HCT116 (cell line): ENCODE data around the gene DENND2D. TPM values are rescaled to one million over a fixed set of nuclear protein-coding genes. Genes with fewer than 3 reads are reported as not detected.

ENCODE experiments used
- ATAC-seq: fragments of 200-7000 bp; cut with Tn5 transposase; 2 replicates; pipeline ENCODE4 v1.9.1; 2020; ENCODE audit warnings: mild to moderate bottlenecking, moderate library complexity
- BruUV-seq: library from RNA; stranded (reverse); fragments of 400-500 nt; replicated peaks from 2 replicates; lab custom pipeline; 2021; lab: Mats Ljungman, UMichigan
- CTCF ChIA-PET: fragments of 300-600 bp; sonication (Branson Sonifier 250); formaldehyde crosslinking; loops from one replicate; lab custom pipeline; 2021; ENCODE audit warnings: antibody characterized with exemption; lab: Charles Lee
- POLR2A ChIA-PET: fragments of 300-600, 350-600 bp; sonication (Branson Sonifier 250); formaldehyde crosslinking; loops from one replicate; lab custom pipeline; 2021; ENCODE audit warnings: antibody characterized with exemption; lab: Charles Lee
- RAD21 ChIA-PET, 2 experiments: fragments of 300-600 bp; sonication (Branson Sonifier 250); formaldehyde crosslinking; loops; one replicate each; lab custom pipeline; 2023; ENCODE audit warnings: low total read pairs in 2 of 2; ENCODE audit not compliant: uncharacterized antibody in 2 of 2, unreplicated experiment in 2 of 2, low non-redundant PET in 1 of 2; lab: Charles Lee
- DNase-seq: peaks from one replicate; pipeline ENCODE4 v3.0.0-alpha.2; 2010; ENCODE audit warnings: low read depth, low spot score
- H2AFZ ChIP-seq: fragments of 200-600 bp; shearing (Covaris generic), sonication (generic); 2 replicates; pipeline ENCODE4 v1.6.1; 2017; ENCODE audit warnings: low read depth, mixed run types, mixed read lengths, antibody characterized with exemption, low read length; ENCODE audit not compliant: poor library complexity, severe bottlenecking
- H3K27ac ChIP-seq: 2 replicates; pipeline ENCODE4 v1.5.1; 2012; ENCODE audit warnings: low read depth, low read length
- H3K27me3 ChIP-seq: fragments of 200-600 bp; sonication (generic); 2 replicates; pipeline ENCODE4 v1.6.1; 2016; ENCODE audit warnings: mixed run types, low read length, mixed read lengths; ENCODE audit not compliant: insufficient read depth
- H3K36me3 ChIP-seq, 2 experiments: fragments of 200-500 bp in 1 of 2; fragments of 200-600 bp in 1 of 2; sonication (Bioruptor generic) in 1 of 2; sonication (generic) in 1 of 2; 2 replicates each; pipeline versions ENCODE4 v1.5.1 to v1.6.1; 2014 to 2016; ENCODE audit warnings: low read length in 2 of 2, inconsistent platforms in 1 of 2, mixed read lengths in 1 of 2, mixed run types in 1 of 2; ENCODE audit not compliant: insufficient read depth in 2 of 2, control insufficient read depth in 1 of 2
- H3K4me1 ChIP-seq, 2 experiments: fragments of 200-600 bp in 1 of 2; sonication (generic) in 1 of 2; 2 replicates each; pipeline versions ENCODE4 v1.5.1 to v1.6.1; 2012 to 2017; ENCODE audit warnings: low read length in 2 of 2, inconsistent platforms in 1 of 2, mild to moderate bottlenecking in 1 of 2, mixed read lengths in 1 of 2, mixed run types in 1 of 2, moderate library complexity in 1 of 2; ENCODE audit not compliant: insufficient read depth in 2 of 2, control insufficient read depth in 1 of 2
- H3K4me2 ChIP-seq: fragments of 200-600 bp; sonication (generic); 2 replicates; pipeline ENCODE4 v1.6.1; 2017; ENCODE audit warnings: mixed run types, low read length, mixed read lengths
- H3K4me3 ChIP-seq, 2 experiments: fragments of 200-600 bp in 1 of 2; sonication (generic) in 1 of 2; replicated peaks in 1 of 2; 2 replicates each; pipeline ENCODE4 v1.5.1; 2011 to 2016; ENCODE audit warnings: low read length in 2 of 2, control low read depth in 1 of 2, low read depth in 1 of 2, mild to moderate bottlenecking in 1 of 2, mixed read lengths in 1 of 2, mixed run types in 1 of 2
- H3K79me2 ChIP-seq: fragments of 200-600 bp; sonication (generic); 2 replicates; pipeline ENCODE4 v1.6.1; 2017; ENCODE audit warnings: mild to moderate bottlenecking, mixed run types, low read length, moderate library complexity, mixed read lengths; ENCODE audit not compliant: insufficient read depth
- H3K9ac ChIP-seq: fragments of 200-600 bp; sonication (generic); 2 replicates; pipeline ENCODE4 v1.6.1; 2016; ENCODE audit warnings: low read length, mixed read lengths
- H3K9me2 ChIP-seq: fragments of 200-600 bp; sonication (generic), shearing (Covaris generic); 2 replicates; pipeline ENCODE4 v1.6.1; 2017; ENCODE audit warnings: mixed run types, mild to moderate bottlenecking, moderate library complexity; ENCODE audit not compliant: insufficient read depth
- H3K9me3 ChIP-seq, 2 experiments: fragments of 200-500 bp in 1 of 2; fragments of 200-600 bp in 1 of 2; sonication (Bioruptor generic) in 1 of 2; sonication (generic) in 1 of 2; 2 replicates each; pipeline ENCODE4 v1.6.1; 2014 to 2017; ENCODE audit warnings: low read length in 2 of 2, mixed read lengths in 2 of 2, inconsistent platforms in 1 of 2, low read depth in 1 of 2, mild to moderate bottlenecking in 1 of 2, mixed run types in 1 of 2, moderate library complexity in 1 of 2; ENCODE audit not compliant: control insufficient read depth in 1 of 2, insufficient read depth in 1 of 2
- H4K20me1 ChIP-seq: fragments of 200-600 bp; sonication (generic), shearing (Covaris generic); 2 replicates; pipeline ENCODE4 v1.6.1; 2017; ENCODE audit warnings: mixed run types, mild to moderate bottlenecking, moderate library complexity; ENCODE audit not compliant: insufficient read depth
- CBX3 ChIP-seq: IDR thresholded peaks from 2 replicates; pipeline ENCODE4 v1.6.1; 2012; ENCODE audit warnings: low read depth
- CEBPB ChIP-seq: IDR thresholded peaks from 2 replicates; pipeline ENCODE4 v1.6.1; 2012; ENCODE audit warnings: low read depth
- EGR1 ChIP-seq: IDR thresholded peaks from 2 replicates; pipeline ENCODE4 v1.6.1; 2012; ENCODE audit warnings: low read depth
- ELF1 ChIP-seq: IDR thresholded peaks from 2 replicates; pipeline ENCODE4 v1.6.1; 2012; ENCODE audit warnings: low read depth, borderline replicate concordance
- FOSL1 ChIP-seq: IDR thresholded peaks from 2 replicates; pipeline ENCODE4 v1.6.1; 2012; ENCODE audit warnings: low read depth
- MAX ChIP-seq: IDR thresholded peaks from 2 replicates; pipeline ENCODE4 v1.6.1; 2012
- POLR2A ChIP-seq: IDR thresholded peaks from 2 replicates; pipeline ENCODE4 v1.7.0; 2011; ENCODE audit warnings: borderline replicate concordance; ENCODE audit not compliant: insufficient read depth, insufficient read length; ENCODE audit errors: extremely low read depth
- POLR2AphosphoS5 ChIP-seq: IDR thresholded peaks from 2 replicates; pipeline ENCODE4 v1.6.1; 2011; ENCODE audit warnings: mild to moderate bottlenecking, low read depth, low read length, moderate library complexity
- RAD21 ChIP-seq: IDR thresholded peaks from 2 replicates; pipeline ENCODE4 v1.6.1; 2012; ENCODE audit warnings: low read depth, mild to moderate bottlenecking
- REST ChIP-seq: IDR thresholded peaks from 2 replicates; pipeline ENCODE4 v1.6.1; 2012; ENCODE audit warnings: low read depth
- SIN3A ChIP-seq: IDR thresholded peaks from 2 replicates; pipeline ENCODE4 v1.6.1; 2012; ENCODE audit warnings: low read depth
- SP1 ChIP-seq: IDR thresholded peaks from 2 replicates; pipeline ENCODE4 v1.6.1; 2012; ENCODE audit warnings: low read depth
- SRF ChIP-seq: IDR thresholded peaks from 2 replicates; pipeline ENCODE4 v1.6.1; 2012; ENCODE audit warnings: low read depth
- TCF7L2 ChIP-seq: IDR thresholded peaks from 2 replicates; pipeline ENCODE4 v1.7.0; 2011; ENCODE audit warnings: borderline replicate concordance, inconsistent platforms; ENCODE audit not compliant: insufficient read depth, insufficient read length; ENCODE audit errors: extremely low read depth
- YY1 ChIP-seq: IDR thresholded peaks from 2 replicates; pipeline ENCODE4 v1.6.1; 2011; ENCODE audit warnings: low read length, low read depth, moderate library complexity, mild to moderate bottlenecking; ENCODE audit not compliant: insufficient replicate concordance; ENCODE audit errors: extremely low read depth
- ZFX ChIP-seq: fragments of 450-650 bp; IDR thresholded peaks from 2 replicates; pipeline ENCODE4 v1.6.1; 2017
- ZNF274 ChIP-seq: fragments of 200-500 bp; sonication (Bioruptor generic); IDR thresholded peaks from 2 replicates; pipeline ENCODE4 v1.6.1; 2014; ENCODE audit warnings: mild to moderate bottlenecking, low read depth, low read length, inconsistent platforms
- intact Hi-C: fragments of 100-400 bp; cut with micrococcal nuclease; formaldehyde crosslinking; loops from 2 replicates; pipeline ENCODE4 v1.10.0; 2022
- total RNA-seq: library from RNA; stranded (reverse); gene quantifications from one replicate; pipeline ENCODE4 v1.2.1, GENCODE V29; 2021; ENCODE audit not compliant: unreplicated experiment
- TF ChIP-seq, protein P1 (sequence below): IDR thresholded peaks from 2 replicates; pipeline ENCODE4 v1.6.1; 2011; ENCODE audit warnings: mild to moderate bottlenecking, low read length, moderate library complexity; ENCODE audit not compliant: insufficient replicate concordance; ENCODE audit errors: extremely low read depth

DENND2D gene
- total RNA-seq, 1 experiment from 2014 or later = 31.9 TPM

DNA sequence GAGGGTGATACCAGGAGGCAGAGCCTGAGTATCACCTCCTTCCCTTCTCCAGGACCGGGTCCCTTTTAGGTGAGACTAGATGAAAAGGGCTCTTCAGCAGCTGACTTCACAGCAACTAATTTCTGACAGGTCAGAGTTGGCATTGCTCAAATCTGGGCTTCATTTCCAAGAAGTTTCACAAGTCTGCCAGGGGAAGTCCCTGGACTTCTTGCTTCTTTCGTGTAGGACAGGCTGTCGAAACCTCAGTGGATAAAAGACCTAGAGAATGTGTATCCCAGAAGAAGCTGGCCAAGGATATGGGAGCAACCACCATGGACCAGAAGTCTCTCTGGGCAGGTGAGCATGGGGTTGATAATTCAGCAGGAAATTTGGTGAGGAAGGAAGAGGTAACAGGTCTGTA is 27.0 kb upstream of the DENND2D start, which contains the start of gene CHI3L2 (continued):
- TF ChIP-seq, protein P1, sequence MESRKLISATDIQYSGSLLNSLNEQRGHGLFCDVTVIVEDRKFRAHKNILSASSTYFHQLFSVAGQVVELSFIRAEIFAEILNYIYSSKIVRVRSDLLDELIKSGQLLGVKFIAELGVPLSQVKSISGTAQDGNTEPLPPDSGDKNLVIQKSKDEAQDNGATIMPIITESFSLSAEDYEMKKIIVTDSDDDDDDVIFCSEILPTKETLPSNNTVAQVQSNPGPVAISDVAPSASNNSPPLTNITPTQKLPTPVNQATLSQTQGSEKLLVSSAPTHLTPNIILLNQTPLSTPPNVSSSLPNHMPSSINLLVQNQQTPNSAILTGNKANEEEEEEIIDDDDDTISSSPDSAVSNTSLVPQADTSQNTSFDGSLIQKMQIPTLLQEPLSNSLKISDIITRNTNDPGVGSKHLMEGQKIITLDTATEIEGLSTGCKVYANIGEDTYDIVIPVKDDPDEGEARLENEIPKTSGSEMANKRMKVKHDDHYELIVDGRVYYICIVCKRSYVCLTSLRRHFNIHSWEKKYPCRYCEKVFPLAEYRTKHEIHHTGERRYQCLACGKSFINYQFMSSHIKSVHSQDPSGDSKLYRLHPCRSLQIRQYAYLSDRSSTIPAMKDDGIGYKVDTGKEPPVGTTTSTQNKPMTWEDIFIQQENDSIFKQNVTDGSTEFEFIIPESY = no peak
- TF ChIP-seq SRF (no peak), ZNF274 (no peak), SIN3A (no peak), MAX (no peak), TCF7L2 (no peak)

GRCh38 chr1:111225717-111226400 is 25.4 kb upstream of the DENND2D start:
- no peaks in the 10 kb centered on the region for H3K9me3 ChIP-seq
- POLR2A ChIA-PET = no interaction called here
- no TSS peak for BruUV-seq
- H3K36me3 ChIP-seq = no peaks in the 10 kb centered on the region
- no peaks in the 10 kb centered on the region for H3K79me2 ChIP-seq
- H3K9me2 ChIP-seq = 0 out of 2 replicates have a peak, but pooled peaks cover 3% of the 10 kb centered on the region
- H4K20me1 ChIP-seq = no peaks in the 10 kb centered on the region
- DNase-seq = no peak
- no peak overlapping the region for H3K9ac ChIP-seq
- H3K27me3 ChIP-seq = no peaks in the 10 kb centered on the region
- peaks cover 18 to 21% of the 10 kb centered on the region in 2 experiments for H3K4me1 ChIP-seq
- H3K27ac ChIP-seq = no peak overlapping the region
- no peak overlapping the region for H2AFZ ChIP-seq
- no peak for ATAC-seq
- RAD21 ChIA-PET = no interaction called here
- CTCF ChIA-PET = no interaction called here
- no peak overlapping the region for H3K4me3 ChIP-seq
- intact Hi-C loops = loop anchor here (10.0 kb wide), 2 partner anchors 191 to 539 kb away; no protein-coding TSS in a partner anchor
- no peak overlapping the region for H3K4me2 ChIP-seq
- TF ChIP-seq CBX3 (no peak), POLR2AphosphoS5 (no peak), RAD21 (no peak), EGR1 (no peak), TCF7L2 (no peak), MAX (no peak), POLR2A (no peak), CEBPB (no peak), SRF (no peak), SIN3A (no peak), ELF1 (no peak), FOSL1 (no peak), ZFX (no peak), REST (no peak), YY1 (no peak), SP1 (no peak)
